Measurements from ENCODE around the gene STARD13. TPM values are rescaled to one million over a fixed set of nuclear protein-coding genes. Genes with fewer than 3 reads are reported as not detected.

The STARD13 gene
- total RNA-seq, 1 experiment from 2014 or later, result 4.1 TPM

DNA sequence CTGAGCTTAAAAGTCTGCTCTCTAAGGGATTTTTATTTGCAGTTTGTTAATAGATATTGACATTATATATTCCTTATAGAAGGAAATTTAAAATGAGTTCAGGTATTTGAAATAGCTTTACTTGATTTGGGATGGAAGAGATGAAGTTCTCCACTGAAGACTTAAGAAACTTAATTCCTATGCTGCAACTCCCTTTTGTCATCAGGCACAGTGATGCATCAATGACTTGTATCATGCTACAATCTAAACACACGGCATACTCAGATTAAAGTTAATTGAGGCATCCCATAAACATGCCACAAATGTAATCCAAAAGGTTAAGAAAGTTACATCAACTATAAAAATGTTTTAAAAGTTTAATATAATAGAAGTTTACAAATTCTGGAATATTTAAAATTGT lies 109.0 kb downstream of the STARD13 start:
- TF ChIP-seq CBX3 (IDR thresholded peaks at IDR 0.05; ENCODE audit: low read depth) (no peak), SIN3A (IDR thresholded peaks at IDR 0.05; ENCODE audit: low read depth) (no peak)
- CTCF ChIA-PET, result no interaction called here
- no peaks in the 10 kb centered on the region for H4K20me1 ChIP-seq (ENCODE audit: insufficient read depth)
- no peak overlapping the region for H3K4me2 ChIP-seq (ENCODE audit: low read length)
- H3K27ac ChIP-seq (ENCODE audit: low read depth, low read length), result no peak overlapping the region
- no peak overlapping the region for H3K4me3 ChIP-seq (replicated peaks in 1 of 2; ENCODE audit: low read depth in 1 of 2, low read length in 2 of 2)
- DNase-seq (ENCODE audit: low read depth, low spot score) (no peak), ATAC-seq (no peak)
- no peaks in the 10 kb centered on the region for H3K27me3 ChIP-seq (ENCODE audit: insufficient read depth, low read length)
- H3K9me3 ChIP-seq (ENCODE audit: control insufficient read depth in 1 of 2, insufficient read depth in 1 of 2, low read depth in 1 of 2, low read length in 2 of 2), result no peaks in the 10 kb centered on the region
- POLR2A ChIA-PET, result no interaction called here
- H3K79me2 ChIP-seq (ENCODE audit: insufficient read depth, low read length), result no peaks in the 10 kb centered on the region
- no TSS peak for BruUV-seq (replicated peaks)
- no peak overlapping the region for H2AFZ ChIP-seq (ENCODE audit: low read depth, low read length, poor library complexity, severe bottlenecking)
- intact Hi-C loops (cut with micrococcal nuclease), result no loop called here
- no peaks in the 10 kb centered on the region for H3K9me2 ChIP-seq (ENCODE audit: insufficient read depth)
- H3K4me1 ChIP-seq (ENCODE audit: control insufficient read depth in 1 of 2, insufficient read depth in 2 of 2, low read length in 2 of 2), result peaks cover 6 to 8% of the 10 kb centered on the region in 2 experiments; a peak in 3 of 4 replicates
- no peaks in the 10 kb centered on the region for H3K36me3 ChIP-seq (ENCODE audit: control insufficient read depth in 1 of 2, insufficient read depth in 2 of 2, low read length in 2 of 2)
- H3K9ac ChIP-seq (ENCODE audit: low read length), result no peak overlapping the region
- RAD21 ChIA-PET (ENCODE audit: low non-redundant PET in 1 of 2, low total read pairs in 2 of 2, uncharacterized antibody in 2 of 2, unreplicated experiment in 2 of 2), result no interaction called here

DNA sequence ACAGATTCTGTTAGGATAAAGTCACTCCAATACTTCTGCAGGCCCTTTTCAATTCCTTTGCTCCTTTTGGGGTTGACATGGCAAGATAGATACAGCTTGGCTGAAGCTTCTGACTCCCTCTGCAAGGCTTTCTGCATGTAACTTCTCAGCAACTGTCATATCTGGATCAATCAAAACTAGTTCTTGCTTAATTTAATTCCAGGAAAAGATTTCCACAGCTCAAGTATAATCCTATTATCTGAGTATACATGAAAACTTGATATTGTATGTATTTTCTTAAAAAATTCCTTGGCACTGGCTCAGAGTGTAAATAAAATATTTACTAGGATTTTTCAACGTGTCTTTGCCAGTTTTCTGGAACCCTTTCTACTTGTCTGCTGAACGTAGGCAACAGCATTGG lies 109.6 kb downstream of the STARD13 start:
- no TSS peak for BruUV-seq (replicated peaks)
- no peak for ATAC-seq
- intact Hi-C loops (cut with micrococcal nuclease), result no loop called here

More for the DNA sequence above, 109.6 kb downstream of the STARD13 start:
- no peak for DNase-seq (ENCODE audit: low read depth, low spot score)
- no peak for TF ChIP-seq ZFX (IDR thresholded peaks at IDR 0.05)
- TF ChIP-seq YY1 (IDR thresholded peaks at IDR 0.05; ENCODE audit: extremely low read depth, insufficient replicate concordance, low read depth, low read length), result no peak
- TF ChIP-seq, protein P1, sequence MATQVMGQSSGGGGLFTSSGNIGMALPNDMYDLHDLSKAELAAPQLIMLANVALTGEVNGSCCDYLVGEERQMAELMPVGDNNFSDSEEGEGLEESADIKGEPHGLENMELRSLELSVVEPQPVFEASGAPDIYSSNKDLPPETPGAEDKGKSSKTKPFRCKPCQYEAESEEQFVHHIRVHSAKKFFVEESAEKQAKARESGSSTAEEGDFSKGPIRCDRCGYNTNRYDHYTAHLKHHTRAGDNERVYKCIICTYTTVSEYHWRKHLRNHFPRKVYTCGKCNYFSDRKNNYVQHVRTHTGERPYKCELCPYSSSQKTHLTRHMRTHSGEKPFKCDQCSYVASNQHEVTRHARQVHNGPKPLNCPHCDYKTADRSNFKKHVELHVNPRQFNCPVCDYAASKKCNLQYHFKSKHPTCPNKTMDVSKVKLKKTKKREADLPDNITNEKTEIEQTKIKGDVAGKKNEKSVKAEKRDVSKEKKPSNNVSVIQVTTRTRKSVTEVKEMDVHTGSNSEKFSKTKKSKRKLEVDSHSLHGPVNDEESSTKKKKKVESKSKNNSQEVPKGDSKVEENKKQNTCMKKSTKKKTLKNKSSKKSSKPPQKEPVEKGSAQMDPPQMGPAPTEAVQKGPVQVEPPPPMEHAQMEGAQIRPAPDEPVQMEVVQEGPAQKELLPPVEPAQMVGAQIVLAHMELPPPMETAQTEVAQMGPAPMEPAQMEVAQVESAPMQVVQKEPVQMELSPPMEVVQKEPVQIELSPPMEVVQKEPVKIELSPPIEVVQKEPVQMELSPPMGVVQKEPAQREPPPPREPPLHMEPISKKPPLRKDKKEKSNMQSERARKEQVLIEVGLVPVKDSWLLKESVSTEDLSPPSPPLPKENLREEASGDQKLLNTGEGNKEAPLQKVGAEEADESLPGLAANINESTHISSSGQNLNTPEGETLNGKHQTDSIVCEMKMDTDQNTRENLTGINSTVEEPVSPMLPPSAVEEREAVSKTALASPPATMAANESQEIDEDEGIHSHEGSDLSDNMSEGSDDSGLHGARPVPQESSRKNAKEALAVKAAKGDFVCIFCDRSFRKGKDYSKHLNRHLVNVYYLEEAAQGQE (IDR thresholded peaks at IDR 0.05; ENCODE audit: low read depth), result no peak
- no peak for TF ChIP-seq JUND (IDR thresholded peaks at IDR 0.05)
- TF ChIP-seq, protein P2, sequence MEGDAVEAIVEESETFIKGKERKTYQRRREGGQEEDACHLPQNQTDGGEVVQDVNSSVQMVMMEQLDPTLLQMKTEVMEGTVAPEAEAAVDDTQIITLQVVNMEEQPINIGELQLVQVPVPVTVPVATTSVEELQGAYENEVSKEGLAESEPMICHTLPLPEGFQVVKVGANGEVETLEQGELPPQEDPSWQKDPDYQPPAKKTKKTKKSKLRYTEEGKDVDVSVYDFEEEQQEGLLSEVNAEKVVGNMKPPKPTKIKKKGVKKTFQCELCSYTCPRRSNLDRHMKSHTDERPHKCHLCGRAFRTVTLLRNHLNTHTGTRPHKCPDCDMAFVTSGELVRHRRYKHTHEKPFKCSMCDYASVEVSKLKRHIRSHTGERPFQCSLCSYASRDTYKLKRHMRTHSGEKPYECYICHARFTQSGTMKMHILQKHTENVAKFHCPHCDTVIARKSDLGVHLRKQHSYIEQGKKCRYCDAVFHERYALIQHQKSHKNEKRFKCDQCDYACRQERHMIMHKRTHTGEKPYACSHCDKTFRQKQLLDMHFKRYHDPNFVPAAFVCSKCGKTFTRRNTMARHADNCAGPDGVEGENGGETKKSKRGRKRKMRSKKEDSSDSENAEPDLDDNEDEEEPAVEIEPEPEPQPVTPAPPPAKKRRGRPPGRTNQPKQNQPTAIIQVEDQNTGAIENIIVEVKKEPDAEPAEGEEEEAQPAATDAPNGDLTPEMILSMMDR (IDR thresholded peaks at IDR 0.05 in 2 of 3, conservative IDR thresholded peaks at IDR 0.05 in 1 of 3; ENCODE audit: borderline replicate concordance in 1 of 3, insufficient read depth in 1 of 3, low read depth in 2 of 3, low read length in 2 of 3), result no peak
- no peak for TF ChIP-seq EZH2 (IDR thresholded peaks at IDR 0.05)
- no peak for TF ChIP-seq RAD21 (IDR thresholded peaks at IDR 0.05; ENCODE audit: low read depth)
- no peak for TF ChIP-seq CBX3 (IDR thresholded peaks at IDR 0.05; ENCODE audit: low read depth)
- TF ChIP-seq TCF7L2 (IDR thresholded peaks at IDR 0.05; ENCODE audit: borderline replicate concordance, extremely low read depth, insufficient read depth, insufficient read length), result no peak
- TF ChIP-seq POLR2AphosphoS5 (IDR thresholded peaks at IDR 0.05; ENCODE audit: low read depth, low read length), result no peak
- no peak for TF ChIP-seq ELF1 (IDR thresholded peaks at IDR 0.05; ENCODE audit: borderline replicate concordance, low read depth)
- no peak for TF ChIP-seq FOSL1 (IDR thresholded peaks at IDR 0.05; ENCODE audit: low read depth)
- no peak for TF ChIP-seq ZNF274 (IDR thresholded peaks at IDR 0.05; ENCODE audit: low read depth, low read length)
- TF ChIP-seq SRF (IDR thresholded peaks at IDR 0.05; ENCODE audit: low read depth), result no peak
- TF ChIP-seq CEBPB (IDR thresholded peaks at IDR 0.05; ENCODE audit: low read depth), result no peak
- no peak for TF ChIP-seq SP1 (IDR thresholded peaks at IDR 0.05; ENCODE audit: low read depth)
- H3K79me2 ChIP-seq (ENCODE audit: insufficient read depth, low read length), result no peaks in the 10 kb centered on the region
- H3K27ac ChIP-seq (ENCODE audit: low read depth, low read length), result no peak overlapping the region
- no peak overlapping the region for H3K4me2 ChIP-seq (ENCODE audit: low read length)
- no peaks in the 10 kb centered on the region for H3K9me2 ChIP-seq (ENCODE audit: insufficient read depth)
- ChIA-PET CTCF (no interaction called here), RAD21 (ENCODE audit: low non-redundant PET in 1 of 2, low total read pairs in 2 of 2, uncharacterized antibody in 2 of 2, unreplicated experiment in 2 of 2) (no interaction called here), POLR2A (no interaction called here)
- H3K4me1 ChIP-seq (ENCODE audit: control insufficient read depth in 1 of 2, insufficient read depth in 2 of 2, low read length in 2 of 2), result peaks cover 6 to 8% of the 10 kb centered on the region in 2 experiments; a peak in 3 of 4 replicates
- H3K36me3 ChIP-seq (ENCODE audit: control insufficient read depth in 1 of 2, insufficient read depth in 2 of 2, low read length in 2 of 2), result no peaks in the 10 kb centered on the region
- no peaks in the 10 kb centered on the region for H3K9me3 ChIP-seq (ENCODE audit: control insufficient read depth in 1 of 2, insufficient read depth in 1 of 2, low read depth in 1 of 2, low read length in 2 of 2)
- no peak overlapping the region for H3K9ac ChIP-seq (ENCODE audit: low read length)
- no peak overlapping the region for H2AFZ ChIP-seq (ENCODE audit: low read depth, low read length, poor library complexity, severe bottlenecking)
- H3K4me3 ChIP-seq (replicated peaks in 1 of 2; ENCODE audit: low read depth in 1 of 2, low read length in 2 of 2), result no peak overlapping the region
- H3K27me3 ChIP-seq (ENCODE audit: insufficient read depth, low read length), result no peaks in the 10 kb centered on the region
- H4K20me1 ChIP-seq (ENCODE audit: insufficient read depth), result no peaks in the 10 kb centered on the region
